MM.1S (cell line): Measurements from ENCODE around the gene SLC26A2.

Source experiments
- DNase-seq: peaks from one replicate; pipeline ENCODE4 v3.0.0-alpha.2; 2015
- H2AFZ ChIP-seq: fragments of 300-600 bp; sonication (generic); 2 replicates; pipeline ENCODE4 v1.6.0; 2016; ENCODE audit warnings: antibody characterized with exemption, low read length
- H3F3A ChIP-seq: fragments of 300-600 bp; sonication (generic); 2 replicates; pipeline ENCODE4 v1.6.1; 2016; ENCODE audit warnings: mild to moderate bottlenecking, antibody characterized with exemption, low read length, moderate library complexity, mixed read lengths; ENCODE audit not compliant: insufficient read depth
- H3K27ac ChIP-seq: fragments of 300-600 bp; sonication (generic); 2 replicates; pipeline ENCODE4 v1.5.1; 2016; ENCODE audit warnings: mild to moderate bottlenecking, low read length
- H3K27me3 ChIP-seq: fragments of 300-600 bp; sonication (generic); replicated peaks from 2 replicates; pipeline ENCODE4 v1.6.0; 2016; ENCODE audit warnings: low read length; ENCODE audit not compliant: insufficient read depth
- H3K36me3 ChIP-seq: fragments of 300-600 bp; sonication (generic); replicated peaks from 2 replicates; pipeline ENCODE4 v1.6.1; 2016; ENCODE audit warnings: mild to moderate bottlenecking, low read length, mixed read lengths; ENCODE audit not compliant: insufficient read depth
- H3K4me1 ChIP-seq: fragments of 300-600 bp; sonication (generic); 2 replicates; pipeline ENCODE4 v1.6.1; 2016; ENCODE audit warnings: low read length, mixed read lengths
- H3K4me2 ChIP-seq: fragments of 300-600 bp; sonication (generic); 2 replicates; pipeline ENCODE4 v1.6.0; 2016; ENCODE audit warnings: low read depth, low read length
- H3K4me3 ChIP-seq: fragments of 300-600 bp; sonication (generic); 2 replicates; pipeline ENCODE4 v1.5.1; 2016; ENCODE audit warnings: low read length, mixed read lengths
- H3K79me2 ChIP-seq: fragments of 300-600 bp; sonication (generic); 2 replicates; pipeline ENCODE4 v1.6.1; 2016; ENCODE audit warnings: mixed run types, low read length, mixed read lengths
- H3K9ac ChIP-seq: fragments of 300-600 bp; sonication (generic); 2 replicates; pipeline ENCODE4 v1.6.1; 2016; ENCODE audit warnings: low read length, mixed read lengths
- H3K9me2 ChIP-seq: fragments of 300-600 bp; sonication (generic); replicated peaks from 2 replicates; pipeline ENCODE4 v1.6.1; 2016; ENCODE audit warnings: mild to moderate bottlenecking, low read length, mixed read lengths; ENCODE audit not compliant: insufficient read depth
- H3K9me3 ChIP-seq: fragments of 300-600 bp; sonication (generic); replicated peaks from 2 replicates; pipeline ENCODE4 v1.6.1; 2016; ENCODE audit warnings: mild to moderate bottlenecking, low read length, mixed read lengths; ENCODE audit not compliant: insufficient read depth
- H4K20me1 ChIP-seq: fragments of 300-600 bp; sonication (generic); 2 replicates; pipeline ENCODE4 v1.6.1; 2016; ENCODE audit warnings: mild to moderate bottlenecking, low read length, moderate library complexity, mixed read lengths; ENCODE audit not compliant: insufficient read depth
- EZH2 ChIP-seq: fragments of 300-600 bp; sonication (generic); optimal IDR thresholded peaks from 2 replicates; pipeline ENCODE3; 2017; ENCODE audit warnings: low read depth, mild to moderate bottlenecking, antibody characterized with exemption, low read length, mixed read lengths
- EZH2phosphoT487 ChIP-seq: fragments of 300-600 bp; sonication (generic); IDR thresholded peaks from 2 replicates; pipeline ENCODE4 v1.6.1; 2018; ENCODE audit warnings: antibody characterized with exemption, low read length
- TF ChIP-seq, protein P1 (sequence below): fragments of 300-600 bp; sonication (generic); IDR thresholded peaks from 2 replicates; pipeline ENCODE4 v1.5.1; 2016; ENCODE audit warnings: antibody characterized with exemption, low read length, mixed read lengths

SLC26A2 gene

DNA sequence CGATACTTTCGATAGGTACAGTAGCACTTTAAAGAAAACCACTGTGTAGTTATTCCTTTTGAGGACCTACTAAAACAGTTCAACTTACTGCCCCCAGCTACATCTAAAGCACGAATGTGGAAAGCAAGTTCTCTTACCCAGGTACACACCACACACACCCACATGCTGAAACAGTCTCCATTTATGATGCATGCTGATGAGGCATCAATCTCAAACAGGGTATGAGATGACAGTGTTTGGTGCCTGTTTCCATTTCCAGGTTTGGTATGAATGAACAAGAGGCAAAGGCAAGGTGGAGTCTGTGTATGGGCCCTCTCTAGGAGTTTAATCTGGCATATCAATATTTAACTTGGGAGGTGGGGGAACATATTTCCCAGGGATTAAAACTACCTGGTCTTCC lies 53.9 kb downstream of the SLC26A2 start:
- H3K4me3 ChIP-seq = no peak overlapping the region
- H3K9me3 ChIP-seq = no peaks in the 10 kb centered on the region
- TF ChIP-seq, protein P1, sequence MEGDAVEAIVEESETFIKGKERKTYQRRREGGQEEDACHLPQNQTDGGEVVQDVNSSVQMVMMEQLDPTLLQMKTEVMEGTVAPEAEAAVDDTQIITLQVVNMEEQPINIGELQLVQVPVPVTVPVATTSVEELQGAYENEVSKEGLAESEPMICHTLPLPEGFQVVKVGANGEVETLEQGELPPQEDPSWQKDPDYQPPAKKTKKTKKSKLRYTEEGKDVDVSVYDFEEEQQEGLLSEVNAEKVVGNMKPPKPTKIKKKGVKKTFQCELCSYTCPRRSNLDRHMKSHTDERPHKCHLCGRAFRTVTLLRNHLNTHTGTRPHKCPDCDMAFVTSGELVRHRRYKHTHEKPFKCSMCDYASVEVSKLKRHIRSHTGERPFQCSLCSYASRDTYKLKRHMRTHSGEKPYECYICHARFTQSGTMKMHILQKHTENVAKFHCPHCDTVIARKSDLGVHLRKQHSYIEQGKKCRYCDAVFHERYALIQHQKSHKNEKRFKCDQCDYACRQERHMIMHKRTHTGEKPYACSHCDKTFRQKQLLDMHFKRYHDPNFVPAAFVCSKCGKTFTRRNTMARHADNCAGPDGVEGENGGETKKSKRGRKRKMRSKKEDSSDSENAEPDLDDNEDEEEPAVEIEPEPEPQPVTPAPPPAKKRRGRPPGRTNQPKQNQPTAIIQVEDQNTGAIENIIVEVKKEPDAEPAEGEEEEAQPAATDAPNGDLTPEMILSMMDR = no peak
- TF ChIP-seq EZH2 = no peak
- TF ChIP-seq EZH2phosphoT487 = no peak
- peaks cover 15% of the 10 kb centered on the region for H3K4me1 ChIP-seq
- no peaks in the 10 kb centered on the region for H4K20me1 ChIP-seq
- H3K9ac ChIP-seq = no peak overlapping the region
- no peak overlapping the region for H2AFZ ChIP-seq
- H3K4me2 ChIP-seq = no peak overlapping the region
- no peak overlapping the region for H3K27ac ChIP-seq
- H3K9me2 ChIP-seq = no peaks in the 10 kb centered on the region
- no peaks in the 10 kb centered on the region for H3F3A ChIP-seq
- no peaks in the 10 kb centered on the region for H3K27me3 ChIP-seq
- no peak for DNase-seq
- peaks cover 51% of the 10 kb centered on the region for H3K79me2 ChIP-seq
- peaks cover 34% of the 10 kb centered on the region for H3K36me3 ChIP-seq

DNA sequence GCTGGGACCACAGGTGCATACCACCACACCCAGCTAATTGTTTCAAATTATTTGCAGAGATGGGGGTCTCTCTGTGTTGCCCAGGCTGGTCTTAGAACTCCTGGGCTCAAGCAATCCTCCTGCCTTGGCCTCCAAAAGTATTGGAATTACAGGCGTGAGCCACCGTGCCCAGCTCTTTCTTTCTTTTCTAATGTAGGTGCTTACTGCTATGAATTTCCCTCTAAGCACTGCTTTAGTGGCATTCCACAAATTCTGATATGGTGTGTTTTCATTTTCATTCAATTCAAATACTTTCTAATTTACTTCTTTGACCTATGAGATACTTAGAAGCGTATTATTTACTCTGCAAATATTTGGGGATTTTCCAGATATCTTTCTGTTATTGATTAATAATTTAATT lies 54.9 kb downstream of the SLC26A2 start:
- Histone ChIP-seq H3K4me2 (no peak overlapping the region), H3F3A (peaks cover 9% of the 10 kb centered on the region), H2AFZ (no peak overlapping the region), H4K20me1 (no peaks in the 10 kb centered on the region), H3K27me3 (no peaks in the 10 kb centered on the region), H3K79me2 (peaks cover 43% of the 10 kb centered on the region), H3K36me3 (peaks cover 34% of the 10 kb centered on the region), H3K9me3 (no peaks in the 10 kb centered on the region), H3K4me3 (no peak overlapping the region), H3K9ac (no peak overlapping the region), H3K27ac (no peak overlapping the region), H3K9me2 (no peaks in the 10 kb centered on the region), H3K4me1 (peaks cover 25% of the 10 kb centered on the region)
- TF ChIP-seq EZH2phosphoT487 = no peak
- DNase-seq = no peak

DNA sequence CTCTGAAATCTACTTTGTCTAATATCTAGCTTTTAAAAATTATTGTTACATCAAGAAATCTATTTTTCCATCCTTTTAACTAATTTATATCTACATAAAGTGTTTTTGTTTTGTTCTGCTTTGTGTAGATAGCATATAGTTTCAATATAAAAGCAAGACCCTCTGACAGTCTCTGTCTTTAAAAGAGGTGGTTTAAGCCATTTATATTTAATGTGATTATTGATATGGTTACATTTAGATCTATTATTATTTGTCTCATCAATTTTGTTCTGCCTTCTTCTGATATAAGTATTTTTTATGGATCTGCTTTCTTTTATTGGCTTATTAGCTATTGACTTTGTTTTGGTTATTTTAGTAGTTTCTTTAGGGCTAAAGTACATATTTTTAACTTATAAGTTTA lies 56.0 kb downstream of the SLC26A2 start:
- Histone ChIP-seq H3K4me2 (no peak overlapping the region), H2AFZ (no peak overlapping the region), H3K4me1 (peaks cover 36% of the 10 kb centered on the region), H3K36me3 (peaks cover 34% of the 10 kb centered on the region), H3K9me2 (no peaks in the 10 kb centered on the region), H3K9me3 (no peaks in the 10 kb centered on the region), H3K4me3 (no peak overlapping the region), H3K9ac (no peak overlapping the region), H3K27ac (no peak overlapping the region), H3K27me3 (no peaks in the 10 kb centered on the region), H3K79me2 (peaks cover 43% of the 10 kb centered on the region), H3F3A (peaks cover 19% of the 10 kb centered on the region), H4K20me1 (no peaks in the 10 kb centered on the region)
- TF ChIP-seq EZH2phosphoT487 (no peak), EZH2 (no peak)
- TF ChIP-seq, protein P1 = no peak
- no peak for DNase-seq

DNA sequence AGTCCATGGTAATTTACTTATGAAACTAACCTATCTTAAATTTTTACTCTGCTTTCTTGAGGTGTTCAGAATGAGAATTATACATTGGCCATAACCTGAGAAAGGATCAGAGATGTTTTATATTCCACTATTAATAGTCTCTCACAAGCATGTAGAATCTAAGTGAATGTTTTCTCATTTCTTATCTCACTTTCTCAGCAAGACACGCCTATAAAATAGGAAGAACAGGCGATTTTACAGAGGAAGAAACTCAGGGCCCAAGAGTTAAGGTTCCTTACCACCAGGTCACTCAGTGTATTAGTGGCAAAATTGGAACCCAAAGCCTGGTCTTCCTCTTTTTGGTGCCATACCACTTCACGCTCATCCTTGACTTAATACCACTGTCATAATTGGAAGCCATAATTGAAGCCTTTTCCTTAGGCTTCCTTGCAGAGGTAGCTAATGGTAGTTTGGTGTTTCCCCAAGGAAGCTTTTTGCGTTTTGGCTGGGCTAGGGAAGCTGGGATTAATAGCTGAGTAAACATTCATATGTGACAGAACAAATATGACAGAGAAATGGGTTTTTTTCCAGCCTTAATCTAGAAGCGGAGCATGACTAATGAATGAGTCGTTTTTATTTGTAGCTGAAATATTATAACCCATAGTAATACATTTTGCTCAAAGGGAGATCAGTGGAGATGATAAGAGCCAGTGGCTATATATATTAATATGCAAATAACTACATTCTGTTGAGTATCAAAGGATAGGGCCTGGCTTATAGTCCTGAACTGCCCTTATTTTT lies 56.9 kb downstream of the SLC26A2 start:
- Histone ChIP-seq H4K20me1 (no peaks in the 10 kb centered on the region), H3K27me3 (no peaks in the 10 kb centered on the region), H3K9ac (no peak overlapping the region), H3F3A (peaks cover 26% of the 10 kb centered on the region), H3K27ac (no peak overlapping the region), H3K36me3 (peaks cover 34% of the 10 kb centered on the region), H3K4me2 (no peak overlapping the region), H3K9me3 (no peaks in the 10 kb centered on the region), H3K4me3 (no peak overlapping the region), H3K9me2 (no peaks in the 10 kb centered on the region), H2AFZ (no peak overlapping the region), H3K79me2 (peaks cover 50% of the 10 kb centered on the region), H3K4me1 (peaks cover 45% of the 10 kb centered on the region)
- no peak for DNase-seq
- no peak for TF ChIP-seq EZH2
- no peak for TF ChIP-seq EZH2phosphoT487
- TF ChIP-seq, protein P1 = no peak
